T47D (cell line): ENCODE measurements around the gene S100A4.

Experiments
- DNase-seq, 2 experiments: peaks; one replicate each; pipeline versions ENCODE4 v3.0.0 to v3.0.0-alpha.2; 2011 to 2012; ENCODE audit warnings: low read depth in 1 of 2, low spot score in 1 of 2
- JUND ChIP-seq: IDR thresholded peaks from 2 replicates; pipeline ENCODE4 v1.6.1; 2012; ENCODE audit warnings: low read depth
- in situ Hi-C: cut with HindIII; loops from 2 replicates; pipeline ENCODE4 v1.10.0; 2016; ENCODE audit warnings: low sequenced_read_pairs, low pct_unique_long_range_greater_than_20kb

The S100A4 gene

GRCh38 chr1:153519242-153519641, 26.4 kb downstream of the S100A4 start:
- no peak for DNase-seq
- no peak for TF ChIP-seq JUND
- in situ Hi-C loops, result no loop called here

GRCh38 chr1:153515504-153516394, 29.9 kb downstream of the S100A4 start:
- TF ChIP-seq JUND, result no peak
- in situ Hi-C loops, result no loop called here

GRCh38 chr1:153513666-153514065, 31.9 kb downstream of the S100A4 start:
- in situ Hi-C loops, result no loop called here
- DNase-seq, result no peak
- no peak for TF ChIP-seq JUND

More at GRCh38 chr1:153515504-153516394, 29.9 kb downstream of the S100A4 start:
- peak; percentile 25 to 79 for DNase-seq

- DNase-seq, result peak in 1 of 2 experiments; percentile 69
- in situ Hi-C loops, result no loop called here
- TF ChIP-seq JUND, result no peak
Measured at GRCh38 chr1:153513023-153513422, 32.6 kb downstream of the S100A4 start.

- DNase-seq, result peak; percentile 74 to 88
- TF ChIP-seq JUND, result no peak
- in situ Hi-C loops, result no loop called here
Measured at GRCh38 chr1:153510984-153511410, 34.6 kb downstream of the S100A4 start.

- no peak for TF ChIP-seq JUND
- peak in 1 of 2 experiments; percentile 45 for DNase-seq
- in situ Hi-C loops, result no loop called here
Measured at GRCh38 chr1:153509729-153510354, 35.8 kb downstream of the S100A4 start.

- DNase-seq, result no peak
- no peak for TF ChIP-seq JUND
- in situ Hi-C loops, result no loop called here
Measured at GRCh38 chr1:153509036-153509435, 36.6 kb downstream of the S100A4 start.

- no peak for TF ChIP-seq JUND
- in situ Hi-C loops, result no loop called here
- DNase-seq, result no peak
Measured at GRCh38 chr1:153507926-153508583, 37.6 kb downstream of the S100A4 start.

- in situ Hi-C loops, result no loop called here
- no peak for DNase-seq
- TF ChIP-seq JUND, result no peak
Measured at GRCh38 chr1:153506831-153507413, 38.7 kb downstream of the S100A4 start.

GRCh38 chr1:153506386-153506785, 39.2 kb downstream of the S100A4 start:
- TF ChIP-seq JUND, result no peak
- in situ Hi-C loops, result no loop called here

GRCh38 chr1:153505576-153505975, 40.0 kb downstream of the S100A4 start:
- DNase-seq, result no peak
- no peak for TF ChIP-seq JUND
- in situ Hi-C loops, result no loop called here

More at GRCh38 chr1:153506386-153506785, 39.2 kb downstream of the S100A4 start:
- DNase-seq, result no peak

- in situ Hi-C loops, result no loop called here
- DNase-seq, result no peak
- no peak for TF ChIP-seq JUND
Measured at GRCh38 chr1:153503766-153504165, 41.8 kb downstream of the S100A4 start.
